ENCODE results near the gene GCH1.

DNA sequence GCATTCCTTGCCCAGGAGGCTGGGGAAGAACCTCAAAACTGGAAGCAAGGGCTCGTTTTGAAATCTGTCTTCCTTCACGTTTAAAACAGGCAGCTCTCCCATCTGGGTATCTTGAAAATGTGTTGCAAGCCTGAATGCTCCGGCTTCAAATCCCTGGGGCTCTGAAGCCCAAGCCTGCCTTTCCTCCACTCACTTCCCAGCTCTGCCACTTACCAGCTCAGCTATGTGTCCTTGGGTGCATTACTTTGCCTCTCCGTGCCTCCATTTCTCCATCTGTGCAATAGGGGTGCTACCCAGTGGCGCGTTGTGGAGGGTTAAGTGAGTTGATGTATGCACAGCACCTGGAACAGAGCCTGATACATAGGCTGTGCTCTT lies 97.6 kb downstream of the GCH1 start:
- TF ChIP-seq, protein P1, sequence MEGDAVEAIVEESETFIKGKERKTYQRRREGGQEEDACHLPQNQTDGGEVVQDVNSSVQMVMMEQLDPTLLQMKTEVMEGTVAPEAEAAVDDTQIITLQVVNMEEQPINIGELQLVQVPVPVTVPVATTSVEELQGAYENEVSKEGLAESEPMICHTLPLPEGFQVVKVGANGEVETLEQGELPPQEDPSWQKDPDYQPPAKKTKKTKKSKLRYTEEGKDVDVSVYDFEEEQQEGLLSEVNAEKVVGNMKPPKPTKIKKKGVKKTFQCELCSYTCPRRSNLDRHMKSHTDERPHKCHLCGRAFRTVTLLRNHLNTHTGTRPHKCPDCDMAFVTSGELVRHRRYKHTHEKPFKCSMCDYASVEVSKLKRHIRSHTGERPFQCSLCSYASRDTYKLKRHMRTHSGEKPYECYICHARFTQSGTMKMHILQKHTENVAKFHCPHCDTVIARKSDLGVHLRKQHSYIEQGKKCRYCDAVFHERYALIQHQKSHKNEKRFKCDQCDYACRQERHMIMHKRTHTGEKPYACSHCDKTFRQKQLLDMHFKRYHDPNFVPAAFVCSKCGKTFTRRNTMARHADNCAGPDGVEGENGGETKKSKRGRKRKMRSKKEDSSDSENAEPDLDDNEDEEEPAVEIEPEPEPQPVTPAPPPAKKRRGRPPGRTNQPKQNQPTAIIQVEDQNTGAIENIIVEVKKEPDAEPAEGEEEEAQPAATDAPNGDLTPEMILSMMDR (IDR thresholded peaks at IDR 0.05), result no peak
- TF ChIP-seq POLR2A (IDR thresholded peaks at IDR 0.05), result no peak

Data from right lobe of liver (tissue), 4 donors.